Tibial nerve (tissue), 4 donors: Measurements from ENCODE around the gene MSI2.

ENCODE experiments used
- CTCF ChIP-seq, 5 experiments: fragments of 200-600 bp in 3 of 5; fragments of 450-650 bp in 2 of 5; sonication (generic) in 3 of 5; IDR thresholded peaks; one replicate each; pipeline ENCODE4 v1.5.1; 2016 to 2019; ENCODE audit warnings: antibody characterized with exemption in 5 of 5, mild to moderate bottlenecking in 3 of 5, moderate library complexity in 2 of 5
- EP300 ChIP-seq, 2 donors: sonication (generic); formaldehyde crosslinking; IDR thresholded peaks; one replicate each; pipeline ENCODE4 v1.6.1; 2017; ENCODE audit warnings: antibody characterized with exemption in 2 of 2, mild to moderate bottlenecking in 1 of 2
- POLR2A ChIP-seq, 2 donors: fragments of 450-650 bp; IDR thresholded peaks; one replicate each; pipeline ENCODE4 v1.6.1; 2017; ENCODE audit warnings: antibody characterized with exemption in 2 of 2, mild to moderate bottlenecking in 2 of 2, moderate library complexity in 2 of 2

GRCh38 chr17:57226793-57227192 is 29.5 kb upstream of the MSI2 start:
- TF ChIP-seq CTCF (IDR thresholded peaks at IDR 0.05) (no peak), EP300 (IDR thresholded peaks at IDR 0.05) (no peak), POLR2A (IDR thresholded peaks at IDR 0.05) (no peak)
